CD14-positive monocyte (primary cell): ENCODE data around the gene SEMA3E. TPM values are rescaled to one million over a fixed set of nuclear protein-coding genes. Genes with fewer than 3 reads are reported as not detected.

Source experiments
- DNase-seq, 3 donors: peaks; one replicate each; pipeline ENCODE4 v3.0.0-alpha.2; 2011 to 2022
- H2AFZ ChIP-seq: 2 replicates; pipeline ENCODE4 v1.6.0; 2012; ENCODE audit warnings: mild to moderate bottlenecking, low read depth, low read length, inconsistent platforms; ENCODE audit not compliant: insufficient read depth, poor library complexity, severe bottlenecking
- H3K27ac ChIP-seq, 2 donors: 1 replicate in 1 of 2; 2 replicates in 1 of 2; pipeline ENCODE4 v1.5.1; 2012 to 2013; ENCODE audit warnings: low read length in 2 of 2, control low read depth in 1 of 2, inconsistent platforms in 1 of 2, low read depth in 1 of 2, mild to moderate bottlenecking in 1 of 2
- H3K27me3 ChIP-seq, 2 donors: one replicate each; pipeline versions ENCODE4 v1.6.0 to v1.6.1; 2011 to 2013; ENCODE audit warnings: low read length in 2 of 2; ENCODE audit not compliant: control insufficient read depth in 2 of 2, insufficient read depth in 2 of 2
- H3K36me3 ChIP-seq, 2 donors: replicated peaks in 1 of 2; 1 replicate in 1 of 2; 2 replicates in 1 of 2; pipeline versions ENCODE4 v1.5.1 to v1.6.1; 2012 to 2013; ENCODE audit warnings: low read length in 2 of 2, control low read depth in 1 of 2, inconsistent platforms in 1 of 2, mild to moderate bottlenecking in 1 of 2; ENCODE audit not compliant: insufficient read depth in 2 of 2, control insufficient read depth in 1 of 2
- H3K4me1 ChIP-seq, 2 donors: 1 replicate in 1 of 2; 2 replicates in 1 of 2; pipeline versions ENCODE4 v1.5.1 to v1.6.1; 2012 to 2013; ENCODE audit warnings: low read length in 2 of 2, control low read depth in 1 of 2, inconsistent platforms in 1 of 2, mild to moderate bottlenecking in 1 of 2, moderate library complexity in 1 of 2; ENCODE audit not compliant: insufficient read depth in 2 of 2, control insufficient read depth in 1 of 2
- H3K4me2 ChIP-seq: replicated peaks from 2 replicates; pipeline ENCODE3; 2012; ENCODE audit warnings: low read length, moderate library complexity, mild to moderate bottlenecking; ENCODE audit not compliant: poor library complexity, severe bottlenecking; ENCODE audit errors: extremely low read depth
- H3K4me3 ChIP-seq, 3 experiments: fragments of 200-600 bp in 1 of 3; sonication (generic) in 1 of 3; replicated peaks in 1 of 3; 1 replicate in 2 of 3; 2 replicates in 1 of 3; pipeline ENCODE4 v1.5.1; 2011 to 2013; ENCODE audit warnings: low read length in 3 of 3, mild to moderate bottlenecking in 3 of 3, control low read depth in 2 of 3, low read depth in 2 of 3, inconsistent platforms in 1 of 3, moderate library complexity in 1 of 3
- H3K79me2 ChIP-seq: 2 replicates; pipeline ENCODE4 v1.6.0; 2012; ENCODE audit warnings: mild to moderate bottlenecking, control low read depth, inconsistent platforms, low read length, moderate library complexity; ENCODE audit not compliant: insufficient read depth
- H3K9ac ChIP-seq: 2 replicates; pipeline ENCODE4 v1.6.0; 2017; ENCODE audit warnings: low read length, mild to moderate bottlenecking; ENCODE audit not compliant: insufficient read depth, poor library complexity, severe bottlenecking
- H3K9me3 ChIP-seq, 2 donors: replicated peaks in 1 of 2; 1 replicate in 1 of 2; 2 replicates in 1 of 2; pipeline versions ENCODE4 v1.5.1 to v1.6.1; 2012 to 2013; ENCODE audit warnings: low read length in 2 of 2, control low read depth in 1 of 2; ENCODE audit not compliant: control insufficient read depth in 1 of 2, insufficient read depth in 1 of 2
- H4K20me1 ChIP-seq: 2 replicates; pipeline ENCODE4 v1.6.0; 2012; ENCODE audit warnings: mild to moderate bottlenecking, low read length, control low read depth, moderate library complexity; ENCODE audit not compliant: insufficient read depth
- H3K27ac Mint-ChIP-seq, 7 donors: one replicate each; pipeline ENCODE4 v1.8.0; 2020; ENCODE audit warnings: mild to moderate bottlenecking in 7 of 7, mixed read lengths in 7 of 7, moderate library complexity in 6 of 7, inconsistent platforms in 2 of 7
- H3K27me3 Mint-ChIP-seq, 3 donors: one replicate each; pipeline ENCODE4 v1.8.0; 2021 to 2022; ENCODE audit warnings: low read depth in 3 of 3, mild to moderate bottlenecking in 3 of 3, mixed read lengths in 3 of 3, moderate library complexity in 3 of 3, inconsistent platforms in 1 of 3
- H3K36me3 Mint-ChIP-seq, 2 donors: one replicate each; pipeline ENCODE4 v1.8.0; 2020; ENCODE audit warnings: mixed read lengths in 2 of 2, inconsistent platforms in 1 of 2, mild to moderate bottlenecking in 1 of 2
- H3K4me1 Mint-ChIP-seq: one replicate; pipeline ENCODE4 v1.8.0; 2020; ENCODE audit warnings: mild to moderate bottlenecking, mixed read lengths
- H3K4me3 Mint-ChIP-seq, 2 donors: one replicate each; pipeline ENCODE4 v1.8.0; 2020; ENCODE audit warnings: mild to moderate bottlenecking in 2 of 2, mixed read lengths in 2 of 2, moderate library complexity in 1 of 2
- H3K9me3 Mint-ChIP-seq, 7 donors: one replicate each; pipeline ENCODE4 v1.8.0; 2020 to 2022; ENCODE audit warnings: mixed read lengths in 7 of 7, mild to moderate bottlenecking in 6 of 7, moderate library complexity in 6 of 7, inconsistent platforms in 2 of 7
- WGBS: methylation state at CpG from one replicate; pipeline ENCODE4 v1.1.5; 2013; ENCODE audit warnings: missing lambda C conversion rate; ENCODE audit not compliant: insufficient coverage; 5-methylcytosine and 5-hydroxymethylcytosine counted together
- intact Hi-C, 2 donors: fragments of 100-400 bp; cut with micrococcal nuclease; formaldehyde crosslinking; loops; one replicate each; pipeline versions ENCODE4 v1.15.0 to v1.15.1; 2023
- polyA plus RNA-seq, 3 donors: library from polyadenylated mRNA; depleted of rRNA in 1 of 3; unstranded in 2 of 3; stranded (reverse) in 1 of 3; fragments of 300-500 nt in 2 of 3; fragments of >200 nt in 1 of 3; fragmentation: Illumina TruSeq in 2 of 3; gene quantifications; 1 replicate in 2 of 3; 2 replicates in 1 of 3; pipeline ENCODE4 v1.2.3, GENCODE V29; 2012 to 2021
- TF ChIP-seq, protein P1 (sequence below): fragments of 200-600 bp; IDR thresholded peaks from one replicate; pipeline ENCODE4 v1.8.0; 2022; ENCODE audit warnings: antibody characterized with exemption, mild to moderate bottlenecking

SEMA3E gene
- polyA plus RNA-seq, 3 donors, result not detected

DNA sequence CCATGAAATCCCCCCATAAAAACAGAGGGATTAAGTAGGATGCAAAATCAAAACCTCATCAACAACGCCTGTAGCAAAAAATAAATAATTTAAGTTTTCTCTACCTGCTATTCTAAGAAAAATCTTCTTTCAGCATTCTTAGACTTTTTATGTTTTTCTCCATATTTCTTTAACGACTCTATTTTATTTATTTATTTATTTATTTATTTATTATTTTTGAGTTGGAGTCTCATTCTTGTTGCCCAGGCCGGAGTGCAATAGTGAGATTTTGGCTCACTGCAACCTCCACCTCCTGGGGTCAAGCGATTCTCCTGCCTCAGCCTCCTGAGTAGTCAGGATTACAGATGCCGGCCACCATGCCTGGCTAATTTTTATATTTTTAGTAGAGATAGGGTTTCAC, 192.5 kb downstream of the SEMA3E start:
- Histone ChIP-seq H3K27me3 (no peaks in the 10 kb centered on the region), H3K9ac (no peak overlapping the region), H3K4me2 (no peak overlapping the region), H2AFZ (no peak overlapping the region), H3K36me3 (no peaks in the 10 kb centered on the region), H4K20me1 (no peaks in the 10 kb centered on the region), H3K27ac (no peak overlapping the region), H3K4me3 (no peak overlapping the region), H3K4me1 (no peaks in the 10 kb centered on the region), H3K79me2 (no peaks in the 10 kb centered on the region), H3K9me3 (no peaks in the 10 kb centered on the region)
- intact Hi-C loops, result no loop called here
- no peak for DNase-seq
- Mint-ChIP-seq H3K4me1 (no peaks in the 10 kb centered on the region), H3K9me3 (peaks cover 2 to 11% (median 6%) of the 10 kb centered on the region in 7 donors), H3K27me3 (peaks cover 0 to 2% (median 2%) of the 10 kb centered on the region in 3 donors), H3K27ac (no peak overlapping the region), H3K4me3 (no peak overlapping the region), H3K36me3 (no peaks in the 10 kb centered on the region)
- no CpG with 5 or more reads among the region's 5 CpGs for WGBS
- TF ChIP-seq, protein P1, sequence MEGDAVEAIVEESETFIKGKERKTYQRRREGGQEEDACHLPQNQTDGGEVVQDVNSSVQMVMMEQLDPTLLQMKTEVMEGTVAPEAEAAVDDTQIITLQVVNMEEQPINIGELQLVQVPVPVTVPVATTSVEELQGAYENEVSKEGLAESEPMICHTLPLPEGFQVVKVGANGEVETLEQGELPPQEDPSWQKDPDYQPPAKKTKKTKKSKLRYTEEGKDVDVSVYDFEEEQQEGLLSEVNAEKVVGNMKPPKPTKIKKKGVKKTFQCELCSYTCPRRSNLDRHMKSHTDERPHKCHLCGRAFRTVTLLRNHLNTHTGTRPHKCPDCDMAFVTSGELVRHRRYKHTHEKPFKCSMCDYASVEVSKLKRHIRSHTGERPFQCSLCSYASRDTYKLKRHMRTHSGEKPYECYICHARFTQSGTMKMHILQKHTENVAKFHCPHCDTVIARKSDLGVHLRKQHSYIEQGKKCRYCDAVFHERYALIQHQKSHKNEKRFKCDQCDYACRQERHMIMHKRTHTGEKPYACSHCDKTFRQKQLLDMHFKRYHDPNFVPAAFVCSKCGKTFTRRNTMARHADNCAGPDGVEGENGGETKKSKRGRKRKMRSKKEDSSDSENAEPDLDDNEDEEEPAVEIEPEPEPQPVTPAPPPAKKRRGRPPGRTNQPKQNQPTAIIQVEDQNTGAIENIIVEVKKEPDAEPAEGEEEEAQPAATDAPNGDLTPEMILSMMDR, result no peak

DNA sequence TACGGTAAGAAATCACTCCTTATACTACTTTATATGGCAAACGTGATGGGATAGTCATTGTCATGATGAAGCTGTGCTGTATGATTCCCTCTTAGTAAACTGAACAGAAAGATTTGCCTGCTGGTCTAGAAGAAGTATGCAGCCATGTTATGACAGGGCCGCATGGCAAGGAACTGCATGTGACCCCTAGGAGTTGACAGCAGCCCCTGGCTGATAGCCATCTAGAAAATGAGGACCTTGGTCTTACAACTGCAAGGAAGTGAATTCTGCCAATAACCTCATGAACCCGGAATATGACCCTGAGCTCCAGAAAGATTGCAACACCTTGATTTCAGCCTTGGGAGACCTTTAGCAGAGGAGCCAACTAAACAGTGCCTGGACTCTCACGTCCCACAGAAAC, 193.3 kb downstream of the SEMA3E start:
- H4K20me1 ChIP-seq, result no peaks in the 10 kb centered on the region
- H3K4me1 ChIP-seq, result no peaks in the 10 kb centered on the region
- no peaks in the 10 kb centered on the region for H3K9me3 ChIP-seq
- no peaks in the 10 kb centered on the region for H3K36me3 ChIP-seq
- no peak overlapping the region for H3K27ac ChIP-seq
- peaks cover 0 to 6% (median under 1%) of the 10 kb centered on the region in 7 donors for H3K9me3 Mint-ChIP-seq
- intact Hi-C loops, result no loop called here
- no peaks in the 10 kb centered on the region for H3K36me3 Mint-ChIP-seq
- 93% methylated on average over 3 of the region's 5 CpGs for WGBS
- H3K4me2 ChIP-seq, result no peak overlapping the region
- H3K27me3 ChIP-seq, result no peaks in the 10 kb centered on the region
- peaks cover 0 to 2% (median 2%) of the 10 kb centered on the region in 3 donors for H3K27me3 Mint-ChIP-seq
- TF ChIP-seq, protein P1, result no peak
- H3K4me1 Mint-ChIP-seq, result no peaks in the 10 kb centered on the region
- no peak overlapping the region for H3K27ac Mint-ChIP-seq
- H3K4me3 Mint-ChIP-seq, result no peak overlapping the region
- no peak overlapping the region for H3K9ac ChIP-seq
- no peak for DNase-seq
- H3K79me2 ChIP-seq, result no peaks in the 10 kb centered on the region
- no peak overlapping the region for H2AFZ ChIP-seq
- no peak overlapping the region for H3K4me3 ChIP-seq
